Hematopoietic multipotent progenitor cell treated with erythropoietin and hydrocortisone succinate and interleukin-3 and kit ligand, for 15 days (in vitro differentiated cells): Measurements from ENCODE around the gene SRMS.
"Not testable (repeated sequence)": the region's sequence is repeated elsewhere in the genome, so short reads cannot be mapped to it uniquely, and the experiment has no call there.

ENCODE experiments used
- DNase-seq: peaks from one replicate; pipeline ENCODE4 v3.0.0-alpha.2; 2015; ENCODE audit warnings: low spot score

SRMS gene

GRCh38 chr20:63579017-63579694 lies 31.6 kb upstream of the SRMS start:
- no peak for DNase-seq

GRCh38 chr20:63578224-63579016 lies 30.9 kb upstream of the SRMS start:
- no peak for DNase-seq

- DNase-seq, result no peak
Observed at GRCh38 chr20:63577317-63577894, 29.9 kb upstream of the SRMS start.

- no peak for DNase-seq
Observed at GRCh38 chr20:63576311-63576710, 28.8 kb upstream of the SRMS start.

GRCh38 chr20:63574829-63575743 lies 27.5 kb upstream of the SRMS start:
- no peak for DNase-seq

GRCh38 chr20:63574156-63574828 lies 26.7 kb upstream of the SRMS start, which contains the start of gene HELZ2:
TSS of gene HELZ2 (minus strand) at chr20:63574239. CDS start at chr20:63572385, 1,854 bp downstream.
- DNase-seq, result peak; percentile 49

GRCh38 chr20:63573647-63574131 lies 26.1 kb upstream of the SRMS start:
- DNase-seq, result no peak

- DNase-seq, result no peak
Observed at GRCh38 chr20:63572788-63573646, 25.5 kb upstream of the SRMS start.

GRCh38 chr20:63572071-63572787 lies 24.7 kb upstream of the SRMS start:
- no peak for DNase-seq

GRCh38 chr20:63571087-63571478 lies 23.5 kb upstream of the SRMS start:
- DNase-seq, result not testable (repeated sequence)

GRCh38 chr20:63570281-63571086 lies 22.9 kb upstream of the SRMS start:
- no peak for DNase-seq

GRCh38 chr20:63568986-63569949 lies 21.7 kb upstream of the SRMS start:
- no peak for DNase-seq

GRCh38 chr20:63568170-63568981 lies 20.8 kb upstream of the SRMS start:
- no peak for DNase-seq

- DNase-seq, result no peak
Observed at GRCh38 chr20:63567386-63568169, 20.0 kb upstream of the SRMS start.

GRCh38 chr20:63567136-63567385 lies 19.5 kb upstream of the SRMS start:
- no peak for DNase-seq
